ENCODE data around the gene TMEM92. TPM values are rescaled to one million over a fixed set of nuclear protein-coding genes. Genes with fewer than 3 reads are reported as not detected.

Gene TMEM92
- total and polyA plus RNA-seq, 2 of the 13 experiments (the other 11 are each of a cell fraction or from before 2014, with no cell fraction given) = 0.07 TPM; not detected in 1

DNA sequence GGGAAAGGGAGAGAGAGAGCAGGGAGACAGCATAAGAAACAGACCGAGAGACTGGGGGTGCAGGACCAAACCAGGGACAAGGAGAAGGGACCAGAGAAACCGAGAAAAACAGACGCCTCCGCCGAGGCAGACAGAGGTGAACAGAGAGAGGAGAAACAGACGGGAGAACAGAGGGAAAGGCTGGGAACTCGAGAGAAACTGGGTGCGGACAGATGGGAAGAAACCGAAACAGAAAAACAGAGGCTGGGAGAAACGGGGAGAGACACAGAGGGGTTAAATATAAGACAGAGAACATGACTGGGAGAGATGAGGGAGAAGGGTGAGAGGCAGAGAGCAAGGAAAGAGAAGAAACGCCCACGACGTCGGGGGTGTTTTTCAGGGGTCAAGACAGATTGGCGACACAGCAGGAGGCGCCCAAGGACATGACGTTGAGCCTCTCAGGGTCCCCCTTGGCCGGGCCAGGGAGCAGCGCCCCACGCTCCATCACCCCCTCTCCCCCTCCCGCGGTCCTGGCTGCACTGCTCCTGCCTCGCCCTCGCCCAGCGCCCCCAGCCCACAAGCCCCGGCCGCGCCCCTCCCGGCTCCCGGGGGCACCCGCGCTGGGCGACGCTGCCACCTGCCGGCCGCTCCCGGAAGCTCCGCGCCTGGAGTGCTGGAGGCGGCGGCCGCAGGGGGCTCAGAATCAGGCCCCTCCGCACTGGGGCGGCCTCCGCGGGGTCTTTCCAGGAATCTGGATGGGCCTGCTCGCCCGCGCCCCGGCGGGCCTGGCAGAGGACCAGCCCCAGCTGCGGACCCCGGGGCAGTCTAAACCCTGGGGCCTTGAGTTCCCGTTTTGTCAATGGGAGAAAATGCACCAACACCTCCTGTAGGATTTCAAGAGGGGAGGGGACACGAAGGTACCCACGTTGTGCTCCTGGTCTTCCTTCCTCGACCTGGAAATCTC lies 1.3 kb upstream of the TMEM92 start (continued):
- TF ChIP-seq, protein P1, sequence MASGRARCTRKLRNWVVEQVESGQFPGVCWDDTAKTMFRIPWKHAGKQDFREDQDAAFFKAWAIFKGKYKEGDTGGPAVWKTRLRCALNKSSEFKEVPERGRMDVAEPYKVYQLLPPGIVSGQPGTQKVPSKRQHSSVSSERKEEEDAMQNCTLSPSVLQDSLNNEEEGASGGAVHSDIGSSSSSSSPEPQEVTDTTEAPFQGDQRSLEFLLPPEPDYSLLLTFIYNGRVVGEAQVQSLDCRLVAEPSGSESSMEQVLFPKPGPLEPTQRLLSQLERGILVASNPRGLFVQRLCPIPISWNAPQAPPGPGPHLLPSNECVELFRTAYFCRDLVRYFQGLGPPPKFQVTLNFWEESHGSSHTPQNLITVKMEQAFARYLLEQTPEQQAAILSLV (CRISPR knock-in tag; IDR thresholded peaks at IDR 0.05; ENCODE audit: borderline replicate concordance) = 0 out of 2 replicates have a peak, but pooled peaks have one; percentile 55
- 0 out of 2 replicates have a peak, but pooled peaks have one; percentile 42 for TF ChIP-seq ZNF556 (CRISPR knock-in tag; IDR thresholded peaks at IDR 0.05; ENCODE audit: borderline replicate concordance)
- TF ChIP-seq, protein P2, sequence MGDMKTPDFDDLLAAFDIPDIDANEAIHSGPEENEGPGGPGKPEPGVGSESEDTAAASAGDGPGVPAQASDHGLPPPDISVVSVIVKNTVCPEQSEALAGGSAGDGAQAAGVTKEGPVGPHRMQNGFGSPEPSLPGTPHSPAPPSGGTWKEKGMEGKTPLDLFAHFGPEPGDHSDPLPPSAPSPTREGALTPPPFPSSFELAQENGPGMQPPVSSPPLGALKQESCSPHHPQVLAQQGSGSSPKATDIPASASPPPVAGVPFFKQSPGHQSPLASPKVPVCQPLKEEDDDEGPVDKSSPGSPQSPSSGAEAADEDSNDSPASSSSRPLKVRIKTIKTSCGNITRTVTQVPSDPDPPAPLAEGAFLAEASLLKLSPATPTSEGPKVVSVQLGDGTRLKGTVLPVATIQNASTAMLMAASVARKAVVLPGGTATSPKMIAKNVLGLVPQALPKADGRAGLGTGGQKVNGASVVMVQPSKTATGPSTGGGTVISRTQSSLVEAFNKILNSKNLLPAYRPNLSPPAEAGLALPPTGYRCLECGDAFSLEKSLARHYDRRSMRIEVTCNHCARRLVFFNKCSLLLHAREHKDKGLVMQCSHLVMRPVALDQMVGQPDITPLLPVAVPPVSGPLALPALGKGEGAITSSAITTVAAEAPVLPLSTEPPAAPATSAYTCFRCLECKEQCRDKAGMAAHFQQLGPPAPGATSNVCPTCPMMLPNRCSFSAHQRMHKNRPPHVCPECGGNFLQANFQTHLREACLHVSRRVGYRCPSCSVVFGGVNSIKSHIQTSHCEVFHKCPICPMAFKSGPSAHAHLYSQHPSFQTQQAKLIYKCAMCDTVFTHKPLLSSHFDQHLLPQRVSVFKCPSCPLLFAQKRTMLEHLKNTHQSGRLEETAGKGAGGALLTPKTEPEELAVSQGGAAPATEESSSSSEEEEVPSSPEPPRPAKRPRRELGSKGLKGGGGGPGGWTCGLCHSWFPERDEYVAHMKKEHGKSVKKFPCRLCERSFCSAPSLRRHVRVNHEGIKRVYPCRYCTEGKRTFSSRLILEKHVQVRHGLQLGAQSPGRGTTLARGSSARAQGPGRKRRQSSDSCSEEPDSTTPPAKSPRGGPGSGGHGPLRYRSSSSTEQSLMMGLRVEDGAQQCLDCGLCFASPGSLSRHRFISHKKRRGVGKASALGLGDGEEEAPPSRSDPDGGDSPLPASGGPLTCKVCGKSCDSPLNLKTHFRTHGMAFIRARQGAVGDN (CRISPR knock-in tag; IDR thresholded peaks at IDR 0.05) = peak; percentile 49
- TF ChIP-seq, protein P3, sequence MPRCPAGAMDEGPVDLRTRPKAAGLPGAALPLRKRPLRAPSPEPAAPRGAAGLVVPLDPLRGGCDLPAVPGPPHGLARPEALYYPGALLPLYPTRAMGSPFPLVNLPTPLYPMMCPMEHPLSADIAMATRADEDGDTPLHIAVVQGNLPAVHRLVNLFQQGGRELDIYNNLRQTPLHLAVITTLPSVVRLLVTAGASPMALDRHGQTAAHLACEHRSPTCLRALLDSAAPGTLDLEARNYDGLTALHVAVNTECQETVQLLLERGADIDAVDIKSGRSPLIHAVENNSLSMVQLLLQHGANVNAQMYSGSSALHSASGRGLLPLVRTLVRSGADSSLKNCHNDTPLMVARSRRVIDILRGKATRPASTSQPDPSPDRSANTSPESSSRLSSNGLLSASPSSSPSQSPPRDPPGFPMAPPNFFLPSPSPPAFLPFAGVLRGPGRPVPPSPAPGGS (CRISPR knock-in tag; IDR thresholded peaks at IDR 0.05) = peak; percentile 54; the same call in 1 of the 2 replicates
- TF ChIP-seq MATR3 (CRISPR knock-in tag; IDR thresholded peaks at IDR 0.05) = no peak
- TF ChIP-seq, protein P4, sequence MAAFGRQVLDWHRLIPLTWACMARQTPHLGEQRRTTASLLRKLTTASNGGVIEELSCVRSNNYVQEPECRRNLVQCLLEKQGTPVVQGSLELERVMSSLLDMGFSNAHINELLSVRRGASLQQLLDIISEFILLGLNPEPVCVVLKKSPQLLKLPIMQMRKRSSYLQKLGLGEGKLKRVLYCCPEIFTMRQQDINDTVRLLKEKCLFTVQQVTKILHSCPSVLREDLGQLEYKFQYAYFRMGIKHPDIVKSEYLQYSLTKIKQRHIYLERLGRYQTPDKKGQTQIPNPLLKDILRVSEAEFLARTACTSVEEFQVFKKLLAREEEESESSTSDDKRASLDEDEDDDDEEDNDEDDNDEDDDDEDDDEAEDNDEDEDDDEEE (CRISPR knock-in tag; IDR thresholded peaks at IDR 0.05) = no peak
- TF ChIP-seq ZNF703 (CRISPR knock-in tag; IDR thresholded peaks at IDR 0.05; ENCODE audit: borderline replicate concordance) = no peak
- peak; percentile 95 for TF ChIP-seq RAD21 (CRISPR knock-in tag; IDR thresholded peaks at IDR 0.05)
- TF ChIP-seq MZF1 (CRISPR knock-in tag; IDR thresholded peaks at IDR 0.05; ENCODE audit: borderline replicate concordance) = no peak
- no peak for TF ChIP-seq FOSL2 (CRISPR knock-in tag; IDR thresholded peaks at IDR 0.05)
- TF ChIP-seq ZNF235 (CRISPR knock-in tag; IDR thresholded peaks at IDR 0.05; ENCODE audit: borderline replicate concordance) = no peak
- TF ChIP-seq ZNF333 (CRISPR knock-in tag; IDR thresholded peaks at IDR 0.05; ENCODE audit: borderline replicate concordance) = no peak
- no peak for TF ChIP-seq NBN (conservative IDR thresholded peaks at IDR 0.05)
- 0 out of 2 replicates have a peak, but pooled peaks have one; percentile 31 for TF ChIP-seq MAZ (IDR thresholded peaks at IDR 0.05; ENCODE audit: borderline replicate concordance, low read depth, low read length)
- TF ChIP-seq MAZ (CRISPR knock-in tag; IDR thresholded peaks at IDR 0.05; ENCODE audit: low read depth) = 0 out of 2 replicates have a peak, but pooled peaks have one; percentile 58
- peak; percentile 60; the same call in 1 of the 2 replicates for TF ChIP-seq ZNF501 (CRISPR knock-in tag; IDR thresholded peaks at IDR 0.05)
- 0 out of 2 replicates have a peak, but pooled peaks have one; percentile 21 for TF ChIP-seq NR2C2 (CRISPR knock-in tag; IDR thresholded peaks at IDR 0.05; ENCODE audit: borderline replicate concordance)
- 0 out of 2 replicates have a peak, but pooled peaks have one; percentile 43 for TF ChIP-seq ZNF510 (CRISPR knock-in tag; IDR thresholded peaks at IDR 0.05; ENCODE audit: low read depth)
- no peak for TF ChIP-seq ZSCAN20 (CRISPR knock-in tag; IDR thresholded peaks at IDR 0.05; ENCODE audit: borderline replicate concordance)
- TF ChIP-seq SRSF1 (optimal IDR thresholded peaks at IDR 0.05; ENCODE audit: low read depth, low read length) = peak; percentile 54
